ENCODE data around the gene RBBP7.

RBBP7 gene

GRCh38 chrX:16870095-16870861 lies at the start of gene RBBP7:
Gene RBBP7 (minus strand): TSS chrX:16870362. CDS start chrX:16870053, 309 bp downstream.
- peak; percentile 96 for DNase-seq

- DNase-seq = no peak
These were observed 48.8 kb upstream of the RBBP7 start for GRCh38 chrX:16918979-16919378.

GRCh38 chrX:16917120-16917519 lies 47.0 kb upstream of the RBBP7 start:
- no peak for DNase-seq

- no peak for DNase-seq
These were observed 46.4 kb upstream of the RBBP7 start for GRCh38 chrX:16916561-16916960.

GRCh38 chrX:16914058-16914457 lies 43.9 kb upstream of the RBBP7 start:
- DNase-seq = no peak

- no peak for DNase-seq
These were observed 40.2 kb upstream of the RBBP7 start for GRCh38 chrX:16910376-16910775.

- DNase-seq = no peak
These were observed 33.3 kb upstream of the RBBP7 start for GRCh38 chrX:16903274-16904022.

GRCh38 chrX:16897445-16897844 lies 27.3 kb upstream of the RBBP7 start:
- no peak for DNase-seq

- peak; percentile 75 for DNase-seq
These were observed 22.6 kb upstream of the RBBP7 start for GRCh38 chrX:16892504-16893362.

GRCh38 chrX:16885628-16886027 lies 15.5 kb upstream of the RBBP7 start:
- no peak for DNase-seq

GRCh38 chrX:16883487-16883804 lies 13.3 kb upstream of the RBBP7 start:
- no peak for DNase-seq

GRCh38 chrX:16882702-16883486 lies 12.7 kb upstream of the RBBP7 start:
- DNase-seq = peak; percentile 85

GRCh38 chrX:16882169-16882568 lies 12.0 kb upstream of the RBBP7 start:
- peak; percentile 44 for DNase-seq

- DNase-seq = no peak
These were observed 6.5 kb upstream of the RBBP7 start for GRCh38 chrX:16876696-16877095.

- no peak for DNase-seq
These were observed 4.4 kb upstream of the RBBP7 start for GRCh38 chrX:16874458-16875095.

GRCh38 chrX:16873106-16873505 lies 2.9 kb upstream of the RBBP7 start:
- DNase-seq = no peak

GRCh38 chrX:16870862-16871815 lies 977 bp upstream of the RBBP7 start:
- DNase-seq = peak; percentile 47

- peak; percentile 36 for DNase-seq
These were observed 618 bp downstream of the RBBP7 start for GRCh38 chrX:16869393-16870094.

- DNase-seq = no peak
These were observed 1.2 kb downstream of the RBBP7 start for GRCh38 chrX:16868920-16869319.

- DNase-seq = no peak
These were observed 2.2 kb downstream of the RBBP7 start for GRCh38 chrX:16867947-16868346.

All from NCI-H1092 treated with DMSO at 0.1 percent for 48 hours (cell line).